ENCODE measurements around the gene USP4.
A peak's percentile ranks its signal among the peaks of the same experiment; 100 is the strongest.
"Not testable (repeated sequence)": the region's sequence is repeated elsewhere in the genome, so short reads cannot be mapped to it uniquely, and the experiment has no call there.

Gene USP4

GRCh38 chr3:49349348-49350114, 9.7 kb upstream of the USP4 start:
- DNase-seq (ENCODE audit: low spot score) = peak; percentile 79

GRCh38 chr3:49348361-49348760, 8.5 kb upstream of the USP4 start:
- not testable (repeated sequence) for DNase-seq (ENCODE audit: low spot score)

- no peak for DNase-seq (ENCODE audit: low spot score)
Observed at GRCh38 chr3:49346797-49347251, 7.0 kb upstream of the USP4 start.

DNA sequence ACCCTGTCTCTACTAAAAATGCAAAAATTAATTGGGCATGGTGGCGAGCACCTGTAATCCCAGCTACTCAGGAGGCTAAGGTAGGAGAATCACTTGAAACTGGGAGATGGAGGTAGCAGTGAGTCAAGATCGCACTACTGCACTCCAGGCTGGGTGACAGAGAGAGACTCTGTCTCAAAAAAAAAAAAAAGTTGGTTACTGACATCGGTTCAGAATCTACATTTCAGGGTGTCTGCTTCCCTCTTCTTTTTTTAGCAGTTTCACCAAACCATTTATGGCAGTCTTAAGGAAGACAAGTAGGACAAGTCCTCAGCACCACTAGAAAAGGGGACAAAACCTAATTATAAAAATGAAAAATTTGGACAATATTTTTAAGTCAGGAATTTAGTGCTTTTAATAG, 3.3 kb upstream of the USP4 start:
- no peak for DNase-seq (ENCODE audit: low spot score)

GRCh38 chr3:49341996-49342395, 2.1 kb upstream of the USP4 start:
- no peak for DNase-seq (ENCODE audit: low spot score)

GRCh38 chr3:49339581-49339940, 292 bp downstream of the USP4 start:
- DNase-seq (ENCODE audit: low spot score) = peak; percentile 20

GRCh38 chr3:49333916-49334633, 5.8 kb downstream of the USP4 start:
- DNase-seq (ENCODE audit: low spot score) = no peak

- DNase-seq (ENCODE audit: low spot score) = no peak
Observed at GRCh38 chr3:49333091-49333490, 6.8 kb downstream of the USP4 start.

- DNase-seq (ENCODE audit: low spot score) = no peak
Observed at GRCh38 chr3:49329186-49329585, 10.7 kb downstream of the USP4 start.

DNA sequence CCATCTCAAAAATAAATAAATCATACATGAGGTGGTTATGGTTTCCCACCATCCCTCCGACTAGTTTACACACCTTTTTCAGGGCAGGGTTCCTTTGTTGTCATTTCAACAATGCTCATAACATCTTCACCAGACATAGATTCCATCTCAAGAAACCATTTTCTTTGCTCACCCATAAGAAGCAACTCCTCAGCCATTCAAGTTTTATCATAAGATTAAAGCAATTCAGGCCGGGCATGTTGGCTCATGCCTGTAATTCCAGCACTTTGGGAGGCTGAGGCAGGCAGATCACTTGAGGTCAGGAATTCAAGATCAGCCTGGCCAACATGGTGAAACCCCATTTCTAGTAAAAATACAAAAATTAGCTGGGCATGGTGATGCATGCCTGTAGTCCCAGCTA, 11.5 kb downstream of the USP4 start:
- not testable (repeated sequence) for DNase-seq (ENCODE audit: low spot score)

DNA sequence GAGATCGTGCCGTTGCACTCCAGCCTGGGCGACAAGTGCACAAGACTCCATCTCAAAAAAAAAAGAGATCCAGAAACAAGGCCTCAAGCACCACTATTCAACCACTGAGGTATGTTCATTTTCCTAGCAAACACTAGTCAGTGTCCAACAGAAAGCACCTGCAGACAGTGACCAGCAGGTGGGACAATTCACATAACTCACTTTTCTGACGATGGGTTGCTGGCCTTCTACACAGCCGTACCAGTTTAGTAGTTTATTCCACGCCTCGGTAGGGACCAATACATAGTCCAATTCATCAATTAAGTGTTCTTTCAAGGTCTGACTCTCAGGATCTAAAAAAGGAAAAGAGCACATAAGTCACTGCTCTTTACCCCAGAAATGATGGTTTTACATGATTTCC, 12.4 kb downstream of the USP4 start:
- peak; percentile 30 for DNase-seq (ENCODE audit: low spot score)

- no peak for DNase-seq (ENCODE audit: low spot score)
Observed at GRCh38 chr3:49324768-49325167, 15.1 kb downstream of the USP4 start.

- no peak for DNase-seq (ENCODE audit: low spot score)
Observed at GRCh38 chr3:49316696-49317457, 23.0 kb downstream of the USP4 start.

DNA sequence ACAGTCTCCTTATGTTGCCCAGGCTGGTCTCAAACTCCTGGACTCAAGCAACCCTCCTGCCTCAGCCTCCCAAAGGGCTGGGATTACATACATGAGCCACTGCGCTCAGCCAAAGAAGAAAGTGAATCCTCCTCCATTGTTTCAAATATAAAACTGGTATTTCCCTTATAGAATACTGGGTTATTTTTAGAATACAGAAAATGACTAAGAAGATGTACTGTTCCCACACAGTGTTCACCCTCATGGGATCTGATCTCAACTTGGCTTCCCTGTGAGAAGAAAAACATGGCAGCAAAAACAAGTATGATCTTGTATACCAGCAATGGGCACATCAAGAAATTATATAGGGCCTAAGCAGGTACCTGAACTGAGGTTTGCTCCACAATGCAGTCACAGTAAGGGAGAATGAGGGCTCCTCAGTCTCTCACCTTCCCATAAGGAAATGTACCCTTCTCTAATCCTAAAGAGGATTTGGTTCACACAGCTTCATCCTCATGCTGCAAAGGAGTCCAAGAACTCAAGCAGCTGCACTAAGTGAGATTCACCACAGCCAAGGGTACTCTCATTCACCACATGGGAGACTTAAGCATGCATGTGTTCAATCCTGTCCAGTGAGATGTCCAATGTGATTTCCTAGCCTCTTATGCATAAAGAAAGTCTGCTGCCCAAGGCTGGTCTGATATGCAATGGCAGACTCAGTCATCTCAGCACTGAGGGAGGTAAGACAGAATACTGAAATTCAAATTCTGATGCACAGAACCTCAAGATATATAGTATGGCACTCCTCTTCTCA, 25.8 kb downstream of the USP4 start:
- DNase-seq (ENCODE audit: low spot score) = no peak

DNA sequence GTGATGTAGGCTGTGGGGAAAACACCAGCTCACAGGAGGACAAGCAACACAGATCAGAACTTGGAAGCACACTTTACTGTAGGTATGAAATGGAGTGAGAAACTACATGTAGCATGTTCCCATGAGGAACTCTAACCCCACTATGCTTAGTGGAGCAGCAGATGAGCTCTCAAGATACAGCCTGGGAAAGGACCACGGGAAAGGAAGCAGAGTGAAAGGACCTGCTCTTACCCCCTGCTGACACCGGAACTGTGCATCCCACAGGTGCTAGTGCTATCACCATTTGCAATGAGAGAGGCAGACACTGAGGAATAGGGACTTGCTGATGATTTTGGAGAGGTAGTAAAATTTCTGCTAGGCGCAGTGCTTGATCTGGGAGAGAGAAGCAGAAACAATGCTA, 28.6 kb downstream of the USP4 start:
- no peak for DNase-seq (ENCODE audit: low spot score)

DNA sequence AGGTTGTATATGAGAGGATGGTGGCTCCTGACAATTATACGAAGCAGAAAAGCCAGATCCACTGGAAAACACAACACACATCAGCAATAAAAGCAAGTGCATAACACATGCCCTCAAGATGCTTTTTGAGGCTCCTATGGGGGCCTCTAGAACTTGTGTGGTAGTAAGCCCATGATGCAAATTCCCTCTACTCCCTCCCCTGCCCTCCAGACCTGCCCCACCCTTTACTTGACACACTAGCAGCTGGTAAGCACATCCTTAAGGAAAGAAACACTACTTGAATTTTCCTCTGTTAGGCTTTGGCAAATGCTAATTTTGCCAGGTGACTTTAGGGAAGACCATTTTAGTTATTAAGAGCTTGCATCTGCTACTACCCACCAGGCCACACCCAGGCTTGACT, 29.2 kb downstream of the USP4 start:
- no peak for DNase-seq (ENCODE audit: low spot score)

DNA sequence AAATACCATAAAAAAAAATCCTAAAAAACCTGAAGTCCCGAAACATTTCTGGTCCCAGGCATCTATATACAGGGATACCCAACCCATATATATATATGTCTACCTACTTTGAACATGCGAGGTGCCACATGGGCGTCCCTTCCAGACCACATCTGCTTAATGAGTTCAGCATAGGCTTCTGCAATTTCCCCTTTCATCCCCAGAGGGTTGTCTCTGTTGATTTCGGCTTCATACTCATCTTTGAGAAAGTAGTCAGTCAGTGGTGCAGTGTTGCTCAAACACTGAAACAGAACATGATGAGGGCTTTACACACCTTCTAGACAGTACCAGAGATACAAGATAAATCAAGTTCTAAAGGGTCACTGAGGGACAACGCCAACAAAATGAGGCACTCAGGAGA, 34.2 kb downstream of the USP4 start:
- no peak for DNase-seq (ENCODE audit: low spot score)

DNA sequence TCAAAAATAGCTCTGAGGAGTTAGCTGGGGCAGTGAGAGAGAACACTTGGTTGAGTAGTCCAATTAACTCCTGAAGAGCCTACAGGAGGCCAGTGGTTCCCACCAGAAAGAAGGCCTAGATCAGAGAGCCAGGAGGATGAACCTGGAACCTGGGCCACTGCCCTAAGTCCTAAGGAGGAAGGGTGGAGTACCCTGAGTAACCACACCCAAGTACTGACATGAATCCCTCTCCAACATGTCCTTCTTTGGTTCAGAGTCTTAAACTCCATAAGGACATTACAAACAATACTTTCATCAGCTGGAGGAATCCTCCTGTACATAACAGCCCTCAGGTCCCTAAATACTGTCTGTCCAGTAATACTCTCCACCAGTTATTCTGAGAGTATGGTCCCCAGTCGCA, 37.2 kb downstream of the USP4 start:
- no peak for DNase-seq (ENCODE audit: low spot score)

DNA sequence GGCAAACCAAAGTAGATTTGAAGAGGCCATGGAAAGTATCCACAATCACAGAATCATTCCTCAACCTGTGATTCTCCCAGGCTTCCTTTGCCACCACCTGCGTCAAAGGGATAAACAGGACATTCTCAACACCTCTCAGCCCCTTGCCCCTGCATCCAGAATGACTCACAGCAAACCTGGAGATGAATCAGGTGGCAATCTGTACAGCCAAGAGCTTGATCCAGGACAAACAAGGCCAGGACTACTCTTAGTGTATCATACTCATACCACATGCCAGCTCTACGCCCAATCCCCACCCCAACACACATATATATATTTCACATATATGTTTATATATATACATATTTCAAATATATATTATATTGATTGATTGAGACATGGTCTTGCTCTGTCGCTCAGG, 39.3 kb downstream of the USP4 start:
- DNase-seq (ENCODE audit: low spot score) = no peak

- no peak for DNase-seq (ENCODE audit: low spot score)
Observed at GRCh38 chr3:49298511-49298910, 41.3 kb downstream of the USP4 start.

DNA sequence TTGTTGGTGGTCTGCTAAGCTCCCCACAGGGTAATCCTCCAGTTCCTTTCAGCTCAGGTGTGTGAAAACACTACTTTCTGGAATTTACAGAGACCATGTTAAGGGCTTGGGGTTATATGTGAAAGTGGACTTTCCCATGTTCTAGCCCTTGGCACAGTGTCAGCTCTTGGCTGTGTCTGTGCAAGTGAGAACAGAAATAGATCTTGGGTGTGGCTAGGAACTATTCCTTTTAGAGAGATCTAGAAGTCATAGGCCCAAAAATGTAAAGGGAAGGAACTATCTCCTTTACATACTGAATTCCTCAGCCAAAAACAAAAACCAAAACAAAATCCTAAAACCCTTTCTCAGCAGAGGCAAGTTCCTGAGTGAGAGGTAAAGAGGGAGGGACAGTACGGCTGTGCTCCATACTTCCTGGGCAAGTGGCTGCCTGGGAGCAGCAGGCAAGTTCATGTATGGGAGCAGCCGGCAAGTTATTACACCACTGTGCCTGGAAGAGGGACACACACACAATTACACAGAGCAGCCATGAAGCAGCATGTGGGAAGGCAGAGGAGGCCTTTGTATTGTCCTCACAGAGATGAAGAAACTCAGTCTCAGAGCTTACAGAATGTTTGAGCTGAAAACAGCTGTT, 43.0 kb downstream of the USP4 start:
- no peak for DNase-seq (ENCODE audit: low spot score)

All from hematopoietic multipotent progenitor cell treated with erythropoietin and hydrocortisone succinate and interleukin-3 and kit ligand, for 15 days (in vitro differentiated cells).